ENCODE measurements around the gene B3GNT7.

DNA sequence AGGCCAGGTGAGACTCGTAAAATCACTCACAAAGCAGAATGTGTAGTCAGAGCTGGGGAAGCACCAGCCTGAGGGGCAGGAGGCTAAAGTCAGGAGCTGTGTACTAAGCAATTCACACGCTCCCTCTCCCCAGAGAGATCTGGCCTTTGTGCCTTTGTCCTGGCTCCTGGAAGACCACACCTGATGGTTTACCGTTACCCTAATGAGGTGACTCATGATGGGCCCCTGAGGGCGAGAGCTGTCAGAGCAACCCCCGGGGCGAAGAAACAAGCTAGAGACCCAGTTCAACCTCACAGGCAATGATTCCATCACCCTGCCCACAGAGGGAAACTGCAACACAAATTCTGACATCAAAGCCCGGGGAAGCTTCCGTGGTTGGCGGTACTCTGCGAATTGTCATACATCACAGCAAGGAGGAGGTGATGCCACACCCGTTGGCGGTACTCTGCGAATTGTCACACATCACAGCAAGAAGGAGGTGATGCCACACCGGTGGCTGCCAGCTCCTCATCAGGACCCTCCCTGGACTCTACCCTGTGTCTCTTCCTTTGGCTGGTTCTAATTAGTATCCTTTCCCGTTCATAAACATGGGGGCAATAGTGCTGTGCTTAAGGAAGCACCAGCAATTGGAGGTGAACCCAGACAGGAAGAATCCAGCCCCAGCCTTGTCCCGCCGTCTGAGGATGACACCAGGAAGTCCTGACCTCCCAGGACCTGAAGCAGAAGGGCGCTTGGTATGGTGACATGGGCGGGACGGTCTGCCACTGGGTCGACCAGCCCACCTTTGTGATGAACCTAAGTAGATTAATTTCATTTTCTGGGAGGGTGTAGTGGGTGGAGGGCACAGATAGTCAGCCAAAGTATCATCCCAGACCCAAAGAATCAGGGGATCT, 30.5 kb downstream of the B3GNT7 start:
- no peak for TF ChIP-seq CTCF (IDR thresholded peaks at IDR 0.05)
- no peak for TF ChIP-seq EZH2 (IDR thresholded peaks at IDR 0.05)
- no peak for TF ChIP-seq EZH2phosphoT487 (IDR thresholded peaks at IDR 0.05)

Data from neural progenitor cell (in vitro differentiated cells).